GM12801 (cell line): ENCODE measurements around the gene ALK.

Source experiments
- CTCF ChIP-seq: IDR thresholded peaks from one replicate; pipeline ENCODE4 v1.5.1; 2011; ENCODE audit warnings: control low read depth; ENCODE audit not compliant: insufficient read length; ENCODE audit errors: extremely low read depth

Gene ALK

GRCh38 chr2:29193111-29193510 lies 728.3 kb downstream of the ALK start:
- no peak for TF ChIP-seq CTCF

GRCh38 chr2:29192526-29192925 lies 728.9 kb downstream of the ALK start:
- TF ChIP-seq CTCF, result no peak

GRCh38 chr2:29191817-29192216 lies 729.6 kb downstream of the ALK start:
- TF ChIP-seq CTCF, result no peak

- TF ChIP-seq CTCF, result no peak
Observed at GRCh38 chr2:29189052-29189451, 732.3 kb downstream of the ALK start.

GRCh38 chr2:29187926-29188325 lies 733.5 kb downstream of the ALK start:
- no peak for TF ChIP-seq CTCF

GRCh38 chr2:29186817-29187216 lies 734.6 kb downstream of the ALK start:
- TF ChIP-seq CTCF, result no peak

GRCh38 chr2:29184531-29184930 lies 736.9 kb downstream of the ALK start:
- TF ChIP-seq CTCF, result no peak

GRCh38 chr2:29182920-29183319 lies 738.5 kb downstream of the ALK start:
- TF ChIP-seq CTCF, result no peak
